ENCODE results near the gene DSTN.
A peak's percentile ranks its signal among the peaks of the same experiment; 100 is the strongest.

DNA sequence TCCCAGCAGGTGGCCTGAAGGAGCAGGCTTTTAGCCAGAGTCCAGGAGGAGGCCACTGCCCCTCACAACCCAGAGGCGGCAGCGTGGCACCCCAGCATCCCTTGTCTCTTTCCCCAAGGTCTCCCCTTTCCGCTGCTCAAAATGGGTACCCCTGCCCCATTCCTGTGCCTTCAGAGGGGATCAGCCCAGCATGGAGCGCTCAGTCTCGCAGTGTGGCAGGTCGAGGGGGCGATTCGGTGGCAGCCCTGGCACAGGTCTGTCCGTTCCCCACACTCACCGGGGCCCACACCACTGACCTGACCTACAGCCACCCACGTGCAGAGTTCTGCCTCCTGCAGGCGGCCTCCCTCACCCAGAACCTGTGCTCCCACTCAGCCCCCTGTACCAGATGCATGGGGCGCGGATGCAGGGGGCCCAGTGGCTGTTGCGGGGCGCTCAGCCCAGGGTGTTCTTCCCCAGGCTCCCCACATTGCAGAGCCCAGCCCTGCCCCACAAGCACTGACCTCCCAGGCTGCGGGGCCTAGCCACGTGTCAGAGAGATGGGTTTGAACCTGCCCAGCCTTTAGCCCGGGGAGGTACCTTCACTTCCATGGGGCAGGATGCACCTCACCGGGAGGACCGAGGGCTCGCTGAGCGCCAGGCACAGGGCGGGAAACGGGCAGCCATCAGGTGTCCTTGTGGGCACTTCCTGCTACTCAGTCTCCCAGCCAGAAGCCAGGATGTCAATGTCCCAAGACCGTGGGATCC is 41.8 kb downstream of the DSTN start:
- TF ChIP-seq, protein P1, sequence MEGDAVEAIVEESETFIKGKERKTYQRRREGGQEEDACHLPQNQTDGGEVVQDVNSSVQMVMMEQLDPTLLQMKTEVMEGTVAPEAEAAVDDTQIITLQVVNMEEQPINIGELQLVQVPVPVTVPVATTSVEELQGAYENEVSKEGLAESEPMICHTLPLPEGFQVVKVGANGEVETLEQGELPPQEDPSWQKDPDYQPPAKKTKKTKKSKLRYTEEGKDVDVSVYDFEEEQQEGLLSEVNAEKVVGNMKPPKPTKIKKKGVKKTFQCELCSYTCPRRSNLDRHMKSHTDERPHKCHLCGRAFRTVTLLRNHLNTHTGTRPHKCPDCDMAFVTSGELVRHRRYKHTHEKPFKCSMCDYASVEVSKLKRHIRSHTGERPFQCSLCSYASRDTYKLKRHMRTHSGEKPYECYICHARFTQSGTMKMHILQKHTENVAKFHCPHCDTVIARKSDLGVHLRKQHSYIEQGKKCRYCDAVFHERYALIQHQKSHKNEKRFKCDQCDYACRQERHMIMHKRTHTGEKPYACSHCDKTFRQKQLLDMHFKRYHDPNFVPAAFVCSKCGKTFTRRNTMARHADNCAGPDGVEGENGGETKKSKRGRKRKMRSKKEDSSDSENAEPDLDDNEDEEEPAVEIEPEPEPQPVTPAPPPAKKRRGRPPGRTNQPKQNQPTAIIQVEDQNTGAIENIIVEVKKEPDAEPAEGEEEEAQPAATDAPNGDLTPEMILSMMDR (conservative IDR thresholded peaks at IDR 0.05): peak; percentile 27; the same call in 1 of the 2 replicates
- no peak for TF ChIP-seq ZFX (IDR thresholded peaks at IDR 0.05)
